GM19328 (cell line): ENCODE results near the gene P2RY8.
"Not testable (repeated sequence)": the region's sequence is repeated elsewhere in the genome, so short reads cannot be mapped to it uniquely, and the experiment has no call there.

ENCODE experiments used
- ATAC-seq: cut with Tn5 transposase; IDR thresholded peaks from one replicate; pipeline ENCODE4 v1.9.1; 2021; ENCODE audit warnings: mild to moderate bottlenecking, moderate library complexity; ENCODE audit not compliant: unreplicated experiment

P2RY8 gene

DNA sequence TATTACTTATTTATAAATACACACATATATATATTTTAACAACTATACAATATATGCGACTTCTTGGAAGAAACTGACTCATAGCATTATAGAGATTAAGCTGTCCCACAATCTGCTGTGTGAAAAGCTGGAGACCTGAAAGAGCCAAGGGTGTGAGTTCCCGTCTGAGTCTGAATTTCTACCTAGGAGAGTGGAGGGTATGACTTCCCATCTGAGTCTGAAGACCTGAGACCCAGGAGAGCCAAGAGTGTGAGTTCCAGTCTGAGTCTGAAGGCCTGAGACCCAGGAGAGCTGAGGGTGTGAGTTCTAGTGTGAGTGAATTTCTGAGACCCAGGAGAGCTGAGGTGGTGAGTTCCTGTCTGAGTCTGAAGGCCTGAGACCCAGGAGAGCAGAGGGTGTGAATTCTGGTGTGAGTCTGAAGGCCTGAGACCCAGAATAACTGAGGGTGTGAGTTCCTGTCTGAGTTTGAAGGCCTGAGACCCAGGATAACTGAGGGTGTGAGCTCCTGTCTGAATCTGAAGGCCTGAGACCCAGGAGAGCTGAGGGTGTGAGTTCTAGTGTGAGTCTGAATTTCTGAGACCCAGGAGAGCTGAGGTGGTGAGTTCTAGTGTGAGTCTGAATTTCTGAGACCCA, 8.9 kb upstream of the P2RY8 start:
- no peak for ATAC-seq

DNA sequence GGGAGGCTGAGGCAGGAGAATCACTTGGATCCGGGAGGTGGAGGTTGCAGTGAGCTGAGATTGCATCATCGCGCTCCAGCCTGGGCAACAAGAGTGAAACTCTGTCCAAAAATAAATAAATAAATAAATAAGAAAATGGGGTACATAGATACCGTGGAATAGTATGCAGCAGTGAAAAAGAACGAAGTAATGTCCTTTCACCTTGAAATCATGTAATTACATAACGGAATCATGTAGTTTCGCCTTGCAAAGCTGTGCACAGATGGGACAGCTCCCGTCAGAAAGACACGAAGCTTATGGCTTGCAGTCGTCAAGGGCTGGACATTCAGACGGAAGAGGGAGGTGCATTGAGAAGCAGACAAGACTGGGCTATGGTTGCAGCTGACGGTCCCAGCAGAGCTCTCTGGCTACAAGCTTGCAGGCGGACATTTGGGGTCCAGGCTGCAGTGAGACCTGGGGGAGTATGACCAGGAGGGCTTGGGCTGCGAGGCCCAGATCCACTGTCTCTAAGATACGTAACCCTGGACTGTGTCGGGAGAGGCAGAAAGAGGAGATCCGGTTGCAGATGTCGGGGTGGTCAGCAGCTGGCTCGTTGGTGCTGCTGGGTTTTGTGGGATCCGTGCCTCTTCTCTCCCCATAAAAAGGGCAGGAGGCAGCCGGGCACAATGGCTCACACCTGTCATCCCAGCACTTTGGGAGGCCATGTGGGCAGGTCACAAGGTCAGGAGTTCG, 6.2 kb upstream of the P2RY8 start:
- no peak for ATAC-seq

DNA sequence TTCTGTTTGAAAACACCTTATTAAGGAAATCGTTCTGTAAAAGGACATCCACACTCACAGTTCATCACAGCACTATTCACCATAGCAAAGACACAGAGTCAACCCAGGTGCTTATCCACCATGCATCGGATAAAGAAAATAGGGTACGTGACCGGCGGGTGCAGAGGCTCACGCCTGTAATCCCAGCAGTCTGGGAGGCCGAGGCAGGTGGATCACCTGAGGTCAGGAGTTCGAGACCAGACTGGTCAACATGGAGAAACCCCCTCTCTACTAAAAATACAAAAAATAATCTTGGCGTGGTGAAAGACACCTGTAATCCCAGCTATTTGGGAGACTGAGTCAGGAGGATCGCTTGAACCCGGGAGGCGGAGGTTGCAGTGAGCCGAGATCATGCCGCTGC, 2.2 kb upstream of the P2RY8 start:
- ATAC-seq, result not testable (repeated sequence)

DNA sequence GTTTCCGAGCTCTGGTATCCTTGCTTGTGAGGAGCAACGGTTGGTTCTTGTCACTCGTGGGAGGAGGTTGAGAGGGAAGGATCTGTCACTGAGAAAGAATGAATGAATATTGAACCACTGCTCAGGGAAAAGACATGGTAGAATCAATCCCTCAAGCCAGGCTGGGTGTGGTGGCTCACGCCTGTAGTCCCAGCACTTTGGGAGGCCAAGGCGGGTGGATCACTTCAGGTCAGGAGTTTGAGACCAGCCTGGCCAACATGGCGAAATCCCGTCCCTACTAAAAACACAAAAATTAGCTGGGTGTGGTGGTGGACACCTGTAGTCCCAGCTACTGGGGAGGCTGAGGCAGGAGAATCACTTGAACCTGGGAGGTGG, 718 bp upstream of the P2RY8 start:
- ATAC-seq, result not testable (repeated sequence)

DNA sequence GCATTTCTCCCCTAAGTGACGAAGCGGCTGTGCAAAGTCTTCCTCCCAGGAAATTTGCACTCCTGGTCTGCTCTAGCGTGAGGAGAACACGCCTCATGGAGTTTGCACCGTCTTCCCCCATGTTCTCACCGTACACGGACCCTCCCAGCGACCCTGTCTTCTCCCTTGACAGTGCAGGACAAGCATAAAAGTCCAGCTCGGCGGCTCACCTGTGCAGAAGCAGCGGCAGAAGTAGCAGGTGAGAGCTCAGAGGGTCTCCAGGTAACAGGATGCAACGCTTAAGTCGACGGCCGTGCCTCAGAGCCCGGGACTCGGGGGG, 314 bp downstream of the P2RY8 start:
- peak; percentile 9 for ATAC-seq

DNA sequence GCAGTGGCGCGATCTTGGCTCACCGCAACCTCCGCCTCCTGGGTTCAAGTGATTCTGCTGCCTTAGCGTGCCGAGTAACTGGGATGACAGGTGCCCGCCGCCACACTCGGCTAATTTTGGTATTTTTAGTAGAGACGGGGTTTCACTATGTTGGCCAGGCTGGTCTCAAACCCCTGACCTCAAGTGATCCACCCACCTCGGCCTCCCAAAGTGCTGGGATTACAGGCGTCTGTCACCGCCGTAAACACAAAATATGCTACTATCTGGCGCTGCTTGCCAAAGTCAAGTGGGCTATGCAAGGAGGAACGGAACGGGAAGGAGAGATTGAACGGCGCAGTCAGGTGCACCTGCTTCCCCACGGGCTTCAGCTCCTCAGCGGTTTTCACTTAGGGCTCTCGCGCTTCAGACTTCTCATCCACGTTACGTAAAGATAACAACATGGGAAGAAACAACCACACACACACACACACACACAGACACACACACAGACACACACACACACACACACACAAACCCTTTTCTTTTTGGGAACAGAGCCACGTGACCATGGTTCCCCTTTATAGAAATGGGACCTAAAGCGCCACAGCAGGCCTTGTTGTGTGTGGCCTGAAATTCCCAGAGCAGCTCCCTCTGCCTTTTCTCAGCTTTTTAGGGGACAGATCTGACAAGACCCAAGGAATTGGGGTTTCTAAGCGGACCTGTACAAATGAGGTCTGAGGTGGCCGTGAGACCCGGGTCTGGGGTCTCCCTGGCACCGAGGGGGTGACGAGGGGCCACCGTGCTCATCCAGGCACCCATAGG, 1.5 kb downstream of the P2RY8 start:
- no peak for ATAC-seq

DNA sequence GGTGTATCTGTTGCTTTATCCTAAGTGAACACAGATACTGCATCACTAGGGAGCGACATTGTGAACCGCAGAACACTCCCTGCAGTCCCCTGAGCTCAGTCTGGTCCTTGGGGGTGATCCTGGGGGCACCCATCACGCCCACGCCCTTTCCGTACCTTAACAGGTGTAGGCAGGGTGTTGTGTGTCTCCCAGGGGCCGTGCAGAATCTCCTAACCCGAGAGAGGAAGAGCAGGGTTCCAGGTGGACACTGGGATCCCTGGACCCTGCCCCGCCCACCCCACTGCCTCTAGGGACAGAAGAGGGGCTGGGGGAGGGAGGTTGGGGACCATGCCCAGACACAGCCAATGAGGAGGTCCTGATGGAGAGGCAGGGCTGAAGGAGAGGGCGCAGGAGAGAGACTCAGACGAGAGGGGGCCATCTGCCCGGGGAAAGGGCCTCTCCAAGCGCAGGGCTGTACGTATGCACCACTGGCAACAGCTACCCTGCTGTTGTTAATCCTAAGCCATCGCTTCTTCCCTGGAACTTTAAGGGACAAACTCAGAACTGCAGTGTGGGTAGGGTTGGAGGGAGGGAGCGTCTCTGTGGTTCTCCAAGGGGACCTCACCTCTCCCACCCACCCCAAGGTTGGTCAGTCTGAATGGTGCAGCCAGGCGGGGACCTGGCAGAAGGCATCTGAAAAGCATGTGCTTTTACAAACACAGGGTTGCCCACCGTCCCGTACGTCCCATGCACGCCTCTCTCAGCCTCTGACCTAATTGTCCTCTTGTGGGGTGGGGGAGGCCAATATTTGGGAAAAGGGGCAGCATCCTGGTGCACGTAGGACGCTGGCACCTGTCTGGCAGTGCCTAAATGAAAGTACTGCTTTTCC, 2.5 kb downstream of the P2RY8 start:
- no peak for ATAC-seq

DNA sequence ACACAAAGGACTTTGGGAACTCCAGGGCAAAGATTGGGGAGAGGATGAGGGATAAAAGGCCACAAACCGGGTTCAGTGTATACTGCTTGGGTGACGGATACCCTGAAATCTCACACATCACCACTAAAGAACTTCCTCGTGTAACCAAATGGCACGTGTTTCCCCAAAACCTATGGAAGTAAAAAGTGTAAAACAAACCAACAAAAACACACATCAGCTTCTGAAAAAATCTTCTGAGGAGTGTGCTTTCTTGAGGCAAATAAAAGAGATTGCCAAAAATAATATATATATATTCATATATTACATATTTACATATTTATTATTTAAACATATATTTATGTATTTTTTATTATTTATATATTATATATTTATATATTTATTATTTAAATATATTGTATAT, 3.9 kb downstream of the P2RY8 start:
- no peak for ATAC-seq

DNA sequence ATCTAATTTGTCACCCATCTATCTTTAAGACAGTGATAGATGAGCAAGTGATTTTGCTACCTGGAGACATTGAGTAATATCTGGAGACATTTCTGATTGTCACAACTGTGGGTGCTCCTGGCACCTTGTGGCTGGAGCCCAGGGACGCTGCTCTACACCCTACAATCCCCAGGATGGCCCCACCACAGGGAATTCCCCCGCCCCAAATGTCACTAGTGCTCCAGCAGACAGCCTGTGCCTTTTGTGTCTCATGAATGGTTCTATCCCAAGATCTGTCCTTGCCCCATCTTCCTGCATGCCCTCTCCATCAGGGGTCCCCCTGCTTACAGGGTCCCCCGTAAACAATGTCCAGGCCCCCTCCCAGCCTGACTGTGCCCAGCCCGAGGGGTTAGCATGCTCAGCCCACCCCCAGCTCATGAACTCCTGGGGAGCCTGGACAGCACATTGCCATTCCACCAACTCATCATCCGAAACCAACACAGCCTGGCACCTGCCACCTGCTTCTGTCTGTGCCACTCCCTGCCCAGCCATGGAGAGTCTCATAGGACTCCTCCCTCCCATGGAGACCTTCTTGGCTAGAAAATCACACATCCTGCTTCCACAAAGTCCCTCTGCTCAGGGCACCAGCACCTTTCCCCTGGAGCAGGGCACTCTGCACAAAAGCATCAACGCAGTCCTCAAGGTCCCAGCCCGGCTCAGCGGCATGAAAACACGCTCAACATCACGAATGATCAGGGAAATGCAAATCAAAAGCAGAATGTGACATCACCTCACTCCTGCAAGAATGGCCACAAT, 5.7 kb downstream of the P2RY8 start:
- no peak for ATAC-seq

DNA sequence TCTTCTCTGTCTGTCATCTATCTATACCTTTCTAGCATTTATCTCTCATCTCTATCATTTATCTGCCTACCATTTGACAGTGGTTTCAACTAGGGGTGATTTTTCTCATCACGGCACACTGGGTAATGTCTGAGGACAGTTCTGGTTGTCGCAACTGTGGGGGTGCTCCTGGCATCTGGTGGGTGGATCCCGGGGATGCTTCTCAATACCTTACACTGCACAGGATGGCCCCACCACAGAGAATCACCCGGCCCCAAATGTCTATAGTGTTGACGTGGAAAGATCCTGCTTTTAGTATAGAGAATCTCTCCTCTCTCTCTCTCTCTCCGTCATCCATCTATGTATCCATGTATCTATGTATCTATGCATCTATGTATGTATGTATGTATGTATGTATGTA, 7.2 kb downstream of the P2RY8 start:
- no peak for ATAC-seq

DNA sequence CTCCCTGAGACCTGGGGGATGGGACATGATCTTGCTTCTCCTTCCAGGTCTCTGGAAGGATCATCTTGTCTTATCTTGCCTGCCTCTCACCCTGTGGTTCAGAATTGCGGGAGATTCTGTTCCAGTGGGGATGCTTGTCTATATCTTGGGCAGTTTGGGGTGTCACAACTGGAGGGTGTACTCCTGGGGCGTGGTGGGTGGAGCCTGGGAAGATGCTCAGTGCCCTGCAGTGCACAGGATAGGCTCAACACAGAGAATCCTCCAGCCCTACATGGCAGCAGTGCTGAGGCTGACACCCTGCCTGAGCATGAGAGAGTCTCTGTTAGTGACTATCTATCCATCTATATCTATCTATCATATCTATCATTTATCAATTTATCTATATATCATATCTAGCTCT, 7.7 kb downstream of the P2RY8 start:
- ATAC-seq, result no peak

DNA sequence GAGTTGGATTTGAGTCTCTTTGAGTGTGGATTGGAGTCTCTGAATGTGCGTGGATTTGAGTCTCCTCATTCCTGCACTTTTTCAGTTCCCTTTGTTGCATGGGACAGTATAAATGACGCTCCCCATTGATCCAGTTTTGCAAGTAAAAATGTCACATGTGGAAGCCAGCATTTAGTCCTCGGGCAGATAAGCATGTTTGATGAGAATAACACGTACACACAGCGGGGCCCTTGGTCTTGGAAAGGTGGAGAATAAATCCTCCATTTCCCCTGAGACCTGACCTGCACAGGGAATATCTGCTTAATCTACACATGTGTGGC, 8.1 kb downstream of the P2RY8 start:
- no peak for ATAC-seq

DNA sequence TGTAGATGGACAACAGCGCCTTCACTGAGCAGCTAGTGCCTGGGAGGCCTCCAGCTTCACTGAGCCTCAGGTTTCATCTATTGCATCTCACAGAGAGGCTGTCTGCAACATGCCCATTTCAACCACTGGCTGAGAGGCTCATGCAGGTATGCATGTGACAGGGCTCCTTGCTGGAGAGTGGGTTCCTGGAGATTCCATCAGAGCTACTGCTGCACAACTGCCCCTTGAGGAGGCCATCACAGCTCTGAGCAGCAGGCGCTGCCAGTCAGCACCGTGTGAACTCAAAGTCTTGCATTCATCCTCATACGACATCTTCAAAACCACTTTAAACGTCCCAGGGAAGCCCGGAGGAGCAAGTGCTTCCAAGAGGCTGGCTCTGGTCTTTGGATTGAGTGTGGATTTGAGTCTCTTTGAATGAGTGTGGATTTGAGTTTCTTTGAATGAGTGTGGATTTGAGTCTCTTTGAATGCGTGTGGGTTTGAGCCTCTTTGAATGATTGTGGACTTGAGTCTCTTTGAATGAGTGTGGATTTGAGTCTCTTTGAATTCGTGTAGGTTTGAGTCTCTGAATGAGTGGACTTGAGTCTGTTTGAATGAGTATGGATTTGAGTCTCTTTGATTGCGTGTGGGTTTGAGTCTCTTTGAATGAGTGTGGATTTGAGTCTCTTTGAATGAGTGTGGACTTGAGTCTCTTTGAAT, 8.7 kb downstream of the P2RY8 start:
- no peak for ATAC-seq

DNA sequence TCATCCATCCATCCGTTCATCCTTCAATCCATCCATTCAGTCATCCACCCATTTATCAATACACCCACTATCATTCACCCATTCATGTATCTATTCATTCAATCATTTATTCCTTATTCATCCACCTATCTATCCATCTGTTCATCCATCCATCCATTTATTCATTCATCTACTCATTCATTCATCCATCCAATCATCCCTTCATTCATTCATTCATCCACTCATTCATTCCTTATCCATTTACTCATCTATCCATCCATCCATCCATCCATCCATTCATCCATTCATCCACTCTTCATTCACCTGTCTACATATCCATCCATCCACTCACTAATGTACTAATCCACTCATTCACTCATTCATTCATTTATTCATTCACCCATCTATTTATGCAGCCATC, 9.5 kb downstream of the P2RY8 start:
- ATAC-seq, result no peak

DNA sequence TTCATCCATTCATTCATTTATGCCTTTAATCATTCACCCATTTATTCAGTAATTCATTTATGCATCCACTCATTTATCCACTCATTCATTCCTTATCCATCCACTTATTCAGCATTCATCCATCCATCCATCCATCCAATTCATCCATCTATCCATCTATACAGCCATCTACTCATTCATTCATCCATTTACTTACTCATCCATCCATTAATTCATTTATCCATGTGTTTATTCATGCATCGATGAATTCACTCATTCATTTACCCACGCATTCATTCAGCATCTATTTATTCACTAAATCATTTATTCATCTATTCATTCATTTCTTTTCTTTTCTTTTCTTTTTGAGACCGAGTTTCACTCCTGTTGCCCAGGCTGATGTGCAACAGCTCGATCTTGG, 10.4 kb downstream of the P2RY8 start:
- no peak for ATAC-seq

DNA sequence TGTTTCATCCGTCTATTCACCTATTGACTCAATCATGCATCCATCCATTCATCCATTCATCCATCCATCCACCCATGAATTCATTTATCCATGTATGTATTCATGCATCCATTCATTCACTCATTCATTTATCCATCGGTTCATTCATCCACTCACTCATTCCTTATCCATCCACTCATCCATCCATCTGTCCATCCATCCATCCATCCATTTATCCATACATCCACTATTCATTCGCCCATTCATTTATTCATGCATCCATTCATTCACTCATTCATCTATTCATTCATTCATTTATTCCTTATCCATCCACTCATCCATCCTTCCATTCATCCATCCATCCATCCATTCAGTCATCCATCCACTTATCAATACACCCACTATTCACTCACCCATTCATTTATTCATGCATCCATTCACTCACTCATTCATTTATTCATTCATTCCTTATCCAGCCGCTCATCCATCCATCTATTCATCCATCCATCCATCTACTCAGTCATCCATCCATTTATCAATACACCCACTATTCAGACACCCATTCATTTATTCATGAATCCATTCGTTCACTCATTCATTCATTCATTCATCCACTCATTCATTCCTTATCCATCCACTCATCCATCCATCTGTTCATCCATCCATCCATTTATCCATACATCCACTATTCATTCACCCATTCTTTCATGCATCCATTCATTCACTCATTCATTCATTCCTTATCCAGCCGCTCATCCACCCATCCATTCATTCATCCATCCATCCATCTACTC, 11.2 kb downstream of the P2RY8 start:
- no peak for ATAC-seq

DNA sequence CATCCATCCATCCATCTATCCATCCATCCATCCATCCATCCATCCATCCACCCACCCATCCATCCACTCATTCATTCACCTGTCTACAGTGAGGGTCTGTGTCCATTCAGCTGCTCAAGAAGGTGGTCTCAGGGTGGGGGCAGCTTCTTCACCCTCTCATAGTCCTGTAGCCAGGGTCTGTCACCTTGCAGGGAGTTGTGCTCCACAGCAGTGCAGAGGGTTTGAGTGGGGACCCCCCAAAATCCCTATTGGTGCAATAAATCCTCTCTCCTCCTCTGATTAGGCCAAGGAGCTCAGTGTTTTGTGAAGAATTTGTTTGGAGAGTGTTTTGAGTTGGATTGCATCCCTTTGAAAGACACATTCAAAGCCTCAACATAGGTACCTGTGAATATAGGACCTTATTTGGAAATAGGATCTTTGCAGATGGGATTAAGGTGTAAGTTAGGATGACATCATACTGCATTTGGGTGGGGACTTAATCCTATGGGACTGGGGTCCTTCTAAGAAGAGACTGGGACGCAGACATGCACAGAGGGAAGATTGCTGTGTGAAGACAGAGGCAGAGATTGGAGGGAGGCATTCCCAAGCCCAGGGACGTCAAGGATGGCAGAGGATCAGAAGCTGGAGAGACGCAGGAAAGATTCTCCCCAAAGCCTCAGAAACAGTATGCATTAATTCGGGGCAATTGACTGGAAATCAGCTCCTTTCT, 12.0 kb downstream of the P2RY8 start:
- no peak for ATAC-seq

DNA sequence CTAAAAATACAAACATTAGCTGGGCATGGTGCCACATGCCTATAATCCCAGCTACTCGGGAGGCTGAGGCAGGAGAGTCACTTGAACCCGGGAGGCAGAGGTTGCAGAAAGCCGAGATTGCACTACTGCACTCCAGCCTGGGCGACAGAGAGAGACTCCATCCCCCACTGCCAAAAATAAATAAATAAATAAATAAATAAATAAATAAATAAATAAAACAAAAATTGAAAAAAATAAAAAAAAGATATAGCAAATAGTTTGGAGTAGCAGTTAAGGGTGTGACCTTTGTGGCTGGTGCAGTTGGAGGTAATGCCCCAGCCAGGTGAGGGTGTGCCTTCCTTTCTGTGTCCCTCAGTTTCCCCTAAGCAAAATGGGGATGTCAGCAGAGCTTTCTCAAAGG, 14.1 kb downstream of the P2RY8 start:
- ATAC-seq, result not testable (repeated sequence)
